ENCODE measurements around the gene CABLES2.

DNA sequence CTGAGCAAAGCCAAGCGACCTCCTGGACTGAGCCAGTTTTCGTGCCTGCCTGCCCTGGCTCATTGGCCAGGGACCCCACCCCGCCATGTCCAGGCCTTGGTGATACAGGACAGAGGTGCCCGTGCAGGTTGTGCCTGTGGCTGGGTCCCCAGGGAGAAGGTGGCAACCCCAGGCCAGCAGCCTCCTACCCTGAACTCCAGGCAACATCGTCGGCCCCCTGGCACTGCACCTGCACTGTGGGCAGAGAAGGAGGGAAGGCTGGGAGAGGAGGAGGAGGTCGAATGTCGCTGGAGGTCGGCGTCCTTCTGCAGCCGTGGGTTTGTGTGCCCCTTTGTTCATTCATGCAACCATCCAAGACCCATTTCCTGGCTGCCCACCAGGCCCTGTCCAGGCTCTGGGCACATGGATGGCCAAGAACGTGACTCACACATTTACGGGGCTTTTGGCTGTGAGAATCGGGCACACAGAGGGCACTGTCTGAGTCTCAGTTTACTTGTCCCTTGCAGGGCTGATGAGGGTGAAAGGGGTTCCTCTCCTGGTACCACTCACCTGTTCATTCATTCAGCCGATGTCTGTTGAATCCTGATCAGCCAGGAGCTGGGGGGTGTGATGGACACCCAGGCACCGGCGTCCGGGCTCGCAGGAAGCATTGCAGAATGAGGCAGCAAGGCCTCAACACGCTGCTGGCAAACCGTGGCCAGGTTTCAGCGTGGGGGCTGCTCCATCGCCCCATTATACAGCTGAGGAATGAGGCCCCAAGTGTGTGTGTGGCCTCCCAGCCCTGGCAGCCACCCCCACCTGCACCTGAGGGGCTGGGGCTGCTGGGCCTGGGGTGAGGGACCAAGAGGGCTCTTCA lies 22.6 kb upstream of the CABLES2 start:
- TF ChIP-seq, protein P1, sequence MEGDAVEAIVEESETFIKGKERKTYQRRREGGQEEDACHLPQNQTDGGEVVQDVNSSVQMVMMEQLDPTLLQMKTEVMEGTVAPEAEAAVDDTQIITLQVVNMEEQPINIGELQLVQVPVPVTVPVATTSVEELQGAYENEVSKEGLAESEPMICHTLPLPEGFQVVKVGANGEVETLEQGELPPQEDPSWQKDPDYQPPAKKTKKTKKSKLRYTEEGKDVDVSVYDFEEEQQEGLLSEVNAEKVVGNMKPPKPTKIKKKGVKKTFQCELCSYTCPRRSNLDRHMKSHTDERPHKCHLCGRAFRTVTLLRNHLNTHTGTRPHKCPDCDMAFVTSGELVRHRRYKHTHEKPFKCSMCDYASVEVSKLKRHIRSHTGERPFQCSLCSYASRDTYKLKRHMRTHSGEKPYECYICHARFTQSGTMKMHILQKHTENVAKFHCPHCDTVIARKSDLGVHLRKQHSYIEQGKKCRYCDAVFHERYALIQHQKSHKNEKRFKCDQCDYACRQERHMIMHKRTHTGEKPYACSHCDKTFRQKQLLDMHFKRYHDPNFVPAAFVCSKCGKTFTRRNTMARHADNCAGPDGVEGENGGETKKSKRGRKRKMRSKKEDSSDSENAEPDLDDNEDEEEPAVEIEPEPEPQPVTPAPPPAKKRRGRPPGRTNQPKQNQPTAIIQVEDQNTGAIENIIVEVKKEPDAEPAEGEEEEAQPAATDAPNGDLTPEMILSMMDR (conservative IDR thresholded peaks at IDR 0.05 in 1 of 2, IDR thresholded peaks at IDR 0.05 in 1 of 2; ENCODE audit: extremely low read depth in 1 of 2, insufficient read depth in 1 of 2, low read depth in 1 of 2, low read length in 2 of 2) = no peak
- no peak for TF ChIP-seq EZH2 (IDR thresholded peaks at IDR 0.05; ENCODE audit: borderline replicate concordance, low read length)
